Nephron progenitor cell (in vitro differentiated cells): Measurements from ENCODE around the gene EVI5L.

ENCODE experiments used
- DNase-seq: peaks from one replicate; pipeline ENCODE4 v3.0.0; 2021
- H3K27ac Mint-ChIP-seq: 2 replicates; pipeline ENCODE4 v1.8.0; 2021; ENCODE audit warnings: mild to moderate bottlenecking, moderate library complexity, mixed read lengths
- H3K27me3 Mint-ChIP-seq: 2 replicates; pipeline ENCODE4 v1.8.0; 2021; ENCODE audit warnings: mild to moderate bottlenecking, low read depth, mixed read lengths; ENCODE audit not compliant: poor library complexity
- H3K36me3 Mint-ChIP-seq: 2 replicates; pipeline ENCODE4 v1.8.0; 2021; ENCODE audit warnings: low read depth, mixed read lengths
- H3K4me1 Mint-ChIP-seq: 2 replicates; pipeline ENCODE4 v1.8.0; 2021; ENCODE audit warnings: mixed read lengths
- H3K4me3 Mint-ChIP-seq: 2 replicates; pipeline ENCODE4 v1.8.0; 2021; ENCODE audit warnings: mild to moderate bottlenecking, moderate library complexity, mixed read lengths
- H3K9me3 Mint-ChIP-seq: 2 replicates; pipeline ENCODE4 v1.8.0; 2021; ENCODE audit warnings: mild to moderate bottlenecking, moderate library complexity, mixed read lengths
- TF ChIP-seq, protein P1 (sequence below): fragments of 200-600 bp; sonication (generic); IDR thresholded peaks from 2 replicates; pipeline ENCODE4 v1.5.0; 2021; ENCODE audit warnings: antibody characterized with exemption

Gene EVI5L

DNA sequence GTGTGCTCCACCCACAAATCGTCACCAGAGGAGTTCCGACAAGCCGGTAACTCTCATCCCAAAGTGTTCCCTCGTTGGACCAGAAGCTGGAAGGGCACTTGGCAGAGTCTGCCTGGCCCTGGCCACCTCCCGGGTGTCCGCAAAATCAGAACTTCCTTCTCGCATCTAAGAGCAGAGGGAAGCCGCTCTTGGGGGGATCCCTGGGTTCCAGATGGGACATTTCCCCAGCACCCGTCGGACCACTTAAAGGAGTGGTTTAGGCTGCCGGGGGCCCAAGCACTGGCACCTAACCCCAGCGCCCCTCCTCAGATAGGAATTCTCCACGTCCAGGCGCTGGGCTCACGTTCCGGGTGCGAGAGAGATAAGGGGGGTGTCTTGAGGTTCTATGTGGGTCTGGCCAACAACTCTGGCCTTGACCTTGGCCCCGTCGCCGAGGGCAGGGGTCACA, 72.8 kb downstream of the EVI5L start:
- Mint-ChIP-seq H3K27me3 (peaks cover 33% of the 10 kb centered on the region), H3K4me1 (peaks cover 33% of the 10 kb centered on the region), H3K9me3 (no peaks in the 10 kb centered on the region), H3K4me3 (peak overlapping the region; percentile 83), H3K27ac (peak overlapping the region; percentile 90), H3K36me3 (no peaks in the 10 kb centered on the region)
- TF ChIP-seq, protein P1, sequence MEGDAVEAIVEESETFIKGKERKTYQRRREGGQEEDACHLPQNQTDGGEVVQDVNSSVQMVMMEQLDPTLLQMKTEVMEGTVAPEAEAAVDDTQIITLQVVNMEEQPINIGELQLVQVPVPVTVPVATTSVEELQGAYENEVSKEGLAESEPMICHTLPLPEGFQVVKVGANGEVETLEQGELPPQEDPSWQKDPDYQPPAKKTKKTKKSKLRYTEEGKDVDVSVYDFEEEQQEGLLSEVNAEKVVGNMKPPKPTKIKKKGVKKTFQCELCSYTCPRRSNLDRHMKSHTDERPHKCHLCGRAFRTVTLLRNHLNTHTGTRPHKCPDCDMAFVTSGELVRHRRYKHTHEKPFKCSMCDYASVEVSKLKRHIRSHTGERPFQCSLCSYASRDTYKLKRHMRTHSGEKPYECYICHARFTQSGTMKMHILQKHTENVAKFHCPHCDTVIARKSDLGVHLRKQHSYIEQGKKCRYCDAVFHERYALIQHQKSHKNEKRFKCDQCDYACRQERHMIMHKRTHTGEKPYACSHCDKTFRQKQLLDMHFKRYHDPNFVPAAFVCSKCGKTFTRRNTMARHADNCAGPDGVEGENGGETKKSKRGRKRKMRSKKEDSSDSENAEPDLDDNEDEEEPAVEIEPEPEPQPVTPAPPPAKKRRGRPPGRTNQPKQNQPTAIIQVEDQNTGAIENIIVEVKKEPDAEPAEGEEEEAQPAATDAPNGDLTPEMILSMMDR, result no peak
- no peak for DNase-seq

DNA sequence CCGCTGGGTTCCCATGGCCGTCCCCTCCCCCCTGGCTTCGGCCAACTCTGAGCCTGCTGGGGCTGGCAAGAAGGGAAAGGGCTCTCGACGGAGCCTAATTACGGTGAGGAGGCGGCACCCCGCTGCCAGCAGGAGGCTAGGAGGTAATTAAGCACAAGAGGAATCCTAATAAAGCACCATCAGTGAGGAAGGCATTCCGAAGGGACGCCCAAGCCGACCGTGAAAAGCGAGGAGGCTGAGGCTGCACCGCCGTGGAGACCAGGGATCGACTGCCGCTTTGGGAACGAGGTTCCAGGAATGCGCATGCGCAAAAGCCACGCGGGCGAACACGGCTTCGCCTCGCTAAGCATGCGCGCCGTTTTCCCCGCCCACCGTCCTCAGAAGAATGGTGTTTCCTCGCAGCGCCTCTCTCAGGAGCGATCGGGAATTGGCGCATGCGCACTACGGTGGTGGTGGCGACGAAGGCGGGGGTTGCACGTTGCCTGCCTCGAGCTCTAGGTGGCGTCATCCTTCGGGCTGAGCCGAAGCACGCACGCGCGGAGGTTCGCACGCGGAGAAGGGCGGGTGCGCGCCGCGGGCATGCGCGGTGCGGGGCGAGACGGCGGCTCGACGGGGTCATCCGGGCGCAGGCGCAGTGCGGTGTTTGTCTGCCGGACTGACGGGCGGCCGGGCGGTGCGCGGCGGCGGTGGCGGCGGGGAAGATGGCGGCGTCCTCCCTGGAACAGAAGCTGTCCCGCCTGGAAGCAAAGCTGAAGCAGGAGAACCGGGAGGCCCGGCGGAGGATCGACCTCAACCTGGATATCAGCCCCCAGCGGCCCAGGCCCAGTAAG, 73.4 kb downstream of the EVI5L start, which contains the start of gene MAP2K7:
Gene MAP2K7 (plus strand): TSS at position 634 of the 830 bp plus-strand sequence. CDS start 68 bp downstream, at position 702.
- Mint-ChIP-seq H3K4me3 (peak within 1 kb of the TSS; percentile 89), H3K36me3 (no peaks in the 10 kb centered on the region)
- peak; percentile 100 for DNase-seq

DNA sequence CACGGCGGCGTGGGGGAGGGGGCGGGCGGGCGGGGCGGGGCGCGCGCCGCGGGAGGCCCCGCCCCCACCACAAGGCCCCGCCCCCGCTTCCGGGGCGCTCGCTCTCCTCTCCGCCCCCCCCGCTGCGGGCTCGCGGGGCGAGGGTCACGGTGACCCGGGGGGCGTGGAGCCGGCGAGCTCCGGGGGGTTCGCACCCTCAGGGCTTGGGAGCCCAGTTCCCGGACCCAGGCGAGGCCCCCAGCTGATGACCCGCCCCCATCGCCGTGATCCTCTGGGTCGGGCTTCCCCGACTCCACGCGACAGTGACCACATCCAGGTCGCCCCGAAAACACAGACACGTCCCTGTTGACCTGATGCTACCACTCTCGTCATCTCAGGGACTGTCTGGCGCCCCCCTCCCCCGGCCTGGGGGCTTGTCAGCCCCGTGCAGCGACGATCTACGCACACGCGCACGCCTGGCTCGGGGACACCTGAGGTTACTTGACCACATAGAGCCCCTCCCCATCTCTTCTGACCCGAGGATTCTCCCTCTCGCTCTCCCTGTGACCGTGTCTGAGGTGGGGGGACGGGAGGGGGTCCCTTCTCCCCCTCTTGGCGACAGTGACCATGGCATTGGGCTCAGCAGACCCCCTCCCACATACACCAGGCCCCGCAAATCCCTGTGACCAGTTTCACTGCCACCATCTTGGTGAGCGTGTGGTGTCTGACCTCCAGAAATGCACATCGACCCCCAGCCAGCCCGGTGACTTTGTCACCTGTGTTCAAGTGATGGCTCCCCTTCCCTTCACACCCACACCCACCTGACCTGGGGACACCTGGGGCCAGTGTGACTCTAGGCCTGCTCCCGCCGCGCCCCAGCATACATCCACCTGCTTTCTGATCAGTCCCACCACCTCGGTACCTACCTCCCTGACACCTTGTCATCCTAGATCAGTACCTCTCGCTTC, 74.3 kb downstream of the EVI5L start:
- peak; percentile 58 for DNase-seq
- peak overlapping the region; percentile 89 for H3K4me3 Mint-ChIP-seq
- H3K9me3 Mint-ChIP-seq, result no peaks in the 10 kb centered on the region
- TF ChIP-seq, protein P1, result no peak
- H3K27ac Mint-ChIP-seq, result peak overlapping the region; percentile 46
- peaks cover 29% of the 10 kb centered on the region for H3K27me3 Mint-ChIP-seq
- no peaks in the 10 kb centered on the region for H3K36me3 Mint-ChIP-seq
- peaks cover 32% of the 10 kb centered on the region for H3K4me1 Mint-ChIP-seq

More for the DNA sequence above, 73.4 kb downstream of the EVI5L start, which contains the start of gene MAP2K7:
- Mint-ChIP-seq H3K9me3 (no peaks in the 10 kb centered on the region), H3K27ac (peak within 1 kb of the TSS; percentile 90), H3K27me3 (peaks cover 33% of the 10 kb centered on the region), H3K4me1 (peaks cover 33% of the 10 kb centered on the region)
- TF ChIP-seq, protein P1, result peak; percentile 39

DNA sequence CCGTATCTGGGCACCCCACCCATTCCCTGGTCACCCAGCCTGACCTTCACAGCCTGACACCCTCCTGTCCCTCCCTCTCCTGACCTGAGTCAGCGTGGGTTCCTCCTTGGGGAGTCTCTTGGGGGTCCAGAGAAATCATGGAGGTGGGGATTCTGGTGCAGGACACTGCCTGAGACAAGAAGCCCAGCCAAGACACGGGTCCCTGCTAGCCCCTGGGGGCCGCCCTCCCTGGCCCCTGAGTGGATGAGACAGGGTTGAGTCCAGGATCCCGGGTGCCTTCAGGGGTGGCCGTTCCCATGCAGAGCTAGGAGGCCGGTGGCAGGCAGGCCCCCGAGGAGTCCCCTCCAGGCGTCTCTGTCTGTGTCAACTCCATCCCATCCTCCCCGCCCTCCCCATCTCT, 75.2 kb downstream of the EVI5L start:
- no peaks in the 10 kb centered on the region for H3K9me3 Mint-ChIP-seq
- peaks cover 26% of the 10 kb centered on the region for H3K27me3 Mint-ChIP-seq
- H3K27ac Mint-ChIP-seq, result no peak overlapping the region
- H3K4me1 Mint-ChIP-seq, result peaks cover 29% of the 10 kb centered on the region
- TF ChIP-seq, protein P1, result no peak
- DNase-seq, result no peak
- peak overlapping the region; percentile 89 for H3K4me3 Mint-ChIP-seq
- no peaks in the 10 kb centered on the region for H3K36me3 Mint-ChIP-seq

DNA sequence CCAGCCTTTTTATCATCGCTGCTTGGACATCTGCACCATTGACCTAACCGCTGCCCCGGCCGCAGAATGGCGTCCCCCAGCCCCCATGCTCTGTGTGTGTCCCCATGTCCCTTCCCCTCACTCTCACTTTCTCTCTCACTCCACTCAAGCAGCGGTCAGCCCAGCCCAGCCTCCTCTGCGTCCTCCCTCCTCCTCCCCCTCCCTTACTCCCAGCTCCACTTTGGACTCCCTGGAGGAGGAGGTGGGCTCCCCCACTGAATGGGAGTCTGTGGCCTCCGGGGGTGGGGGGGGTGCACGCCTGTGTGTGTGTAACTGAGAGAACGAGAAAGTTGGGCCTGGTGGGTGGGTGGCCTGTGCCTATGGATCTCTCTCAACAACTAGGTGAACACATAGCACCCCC, 75.8 kb downstream of the EVI5L start:
- peak overlapping the region; percentile 89 for H3K4me3 Mint-ChIP-seq
- TF ChIP-seq, protein P1, result no peak
- peaks cover 29% of the 10 kb centered on the region for H3K4me1 Mint-ChIP-seq
- peak overlapping the region; percentile 68 for H3K27ac Mint-ChIP-seq
- H3K9me3 Mint-ChIP-seq, result no peaks in the 10 kb centered on the region
- H3K27me3 Mint-ChIP-seq, result peaks cover 26% of the 10 kb centered on the region
- H3K36me3 Mint-ChIP-seq, result peaks cover 5% of the 10 kb centered on the region
- DNase-seq, result no peak
